ENCODE data around the gene LRRK1.

Gene LRRK1

GRCh38 chr15:100914876-100915275 is 4.3 kb upstream of the LRRK1 start:
- TF ChIP-seq EZH2 (IDR thresholded peaks at IDR 0.05; ENCODE audit: borderline replicate concordance, low read depth, low read length, severe bottlenecking) = no peak
- no peak for TF ChIP-seq CTCF (IDR thresholded peaks at IDR 0.05; ENCODE audit: borderline replicate concordance, extremely low read depth, low read length, poor library complexity, severe bottlenecking)
- H3K27ac ChIP-seq (ENCODE audit: low read length) = no peak overlapping the region

GRCh38 chr15:100918034-100918689 is 995 bp upstream of the LRRK1 start:
- Histone ChIP-seq H3K9ac (ENCODE audit: low read depth, low read length) (no peak overlapping the region), H3K27ac (ENCODE audit: low read length) (no peak overlapping the region)
- TF ChIP-seq EZH2 (IDR thresholded peaks at IDR 0.05; ENCODE audit: borderline replicate concordance, low read depth, low read length, severe bottlenecking) (no peak), CTCF (IDR thresholded peaks at IDR 0.05; ENCODE audit: borderline replicate concordance, extremely low read depth, low read length, poor library complexity, severe bottlenecking) (no peak)

More at GRCh38 chr15:100914876-100915275, 4.3 kb upstream of the LRRK1 start:
- no peaks in the 10 kb centered on the region for H3K79me2 ChIP-seq (ENCODE audit: insufficient read depth, low read length)
- DNase-seq (no peak), ATAC-seq (ENCODE audit: insufficient read depth, low read depth) (no peak)
- H3K4me3 ChIP-seq (ENCODE audit: low read depth in 1 of 2, low read length in 2 of 2) = no peak overlapping the region
- H3K27me3 ChIP-seq (ENCODE audit: insufficient read depth, low read length, poor library complexity) = peaks cover 3% of the 10 kb centered on the region
- H4K20me1 ChIP-seq (ENCODE audit: insufficient read depth, low read length) = no peaks in the 10 kb centered on the region
- no peaks in the 10 kb centered on the region for H3K36me3 ChIP-seq (ENCODE audit: insufficient read depth, low read length)
- H3K9me3 ChIP-seq (ENCODE audit: insufficient read depth, low read length, severe bottlenecking) = no peaks in the 10 kb centered on the region
- no peak overlapping the region for H2AFZ ChIP-seq (ENCODE audit: low read depth, low read length)
- no peak overlapping the region for H3K9ac ChIP-seq (ENCODE audit: low read depth, low read length)
- no peaks in the 10 kb centered on the region for H3K4me1 ChIP-seq (ENCODE audit: insufficient read depth, low read length)
- no peak overlapping the region for H3K4me2 ChIP-seq (ENCODE audit: insufficient read depth, low read length)

GRCh38 chr15:100919481-100920405 is 586 bp downstream of the LRRK1 start:
- Histone ChIP-seq H3K4me2 (ENCODE audit: insufficient read depth, low read length) (no peak overlapping the region), H3K79me2 (ENCODE audit: insufficient read depth, low read length) (no peaks in the 10 kb centered on the region), H4K20me1 (ENCODE audit: insufficient read depth, low read length) (no peaks in the 10 kb centered on the region), H3K9me3 (ENCODE audit: insufficient read depth, low read length, severe bottlenecking) (no peaks in the 10 kb centered on the region), H3K27me3 (ENCODE audit: insufficient read depth, low read length, poor library complexity) (no peaks in the 10 kb centered on the region), H3K27ac (ENCODE audit: low read length) (no peak overlapping the region), H3K4me1 (ENCODE audit: insufficient read depth, low read length) (no peaks in the 10 kb centered on the region), H2AFZ (ENCODE audit: low read depth, low read length) (no peak overlapping the region), H3K4me3 (ENCODE audit: low read depth in 1 of 2, low read length in 2 of 2) (no peak overlapping the region), H3K9ac (ENCODE audit: low read depth, low read length) (no peak overlapping the region), H3K36me3 (ENCODE audit: insufficient read depth, low read length) (no peaks in the 10 kb centered on the region)
- no peak for TF ChIP-seq EZH2 (IDR thresholded peaks at IDR 0.05; ENCODE audit: borderline replicate concordance, low read depth, low read length, severe bottlenecking)
- TF ChIP-seq CTCF (IDR thresholded peaks at IDR 0.05; ENCODE audit: borderline replicate concordance, extremely low read depth, low read length, poor library complexity, severe bottlenecking) = no peak
- ATAC-seq (ENCODE audit: insufficient read depth, low read depth) (no peak), DNase-seq (no peak)

More at GRCh38 chr15:100918034-100918689, 995 bp upstream of the LRRK1 start:
- no peaks in the 10 kb centered on the region for H3K36me3 ChIP-seq (ENCODE audit: insufficient read depth, low read length)
- H4K20me1 ChIP-seq (ENCODE audit: insufficient read depth, low read length) = no peaks in the 10 kb centered on the region
- H3K27me3 ChIP-seq (ENCODE audit: insufficient read depth, low read length, poor library complexity) = peaks cover 3% of the 10 kb centered on the region
- no peaks in the 10 kb centered on the region for H3K4me1 ChIP-seq (ENCODE audit: insufficient read depth, low read length)
- ATAC-seq (ENCODE audit: insufficient read depth, low read depth) (no peak), DNase-seq (no peak)
- no peak overlapping the region for H3K4me2 ChIP-seq (ENCODE audit: insufficient read depth, low read length)
- no peak overlapping the region for H3K4me3 ChIP-seq (ENCODE audit: low read depth in 1 of 2, low read length in 2 of 2)
- H3K9me3 ChIP-seq (ENCODE audit: insufficient read depth, low read length, severe bottlenecking) = no peaks in the 10 kb centered on the region
- no peak overlapping the region for H2AFZ ChIP-seq (ENCODE audit: low read depth, low read length)
- H3K79me2 ChIP-seq (ENCODE audit: insufficient read depth, low read length) = no peaks in the 10 kb centered on the region
